Gastrocnemius medialis (tissue), 4 donors: ENCODE measurements around the gene FAH.

Source experiments
- POLR2A ChIP-seq, 2 donors: fragments of 450-650 bp; IDR thresholded peaks; one replicate each; pipeline ENCODE4 v1.6.1; 2017; ENCODE audit warnings: antibody characterized with exemption in 2 of 2, mild to moderate bottlenecking in 2 of 2, moderate library complexity in 2 of 2
- TF ChIP-seq, protein P1 (sequence below), 5 experiments: fragments of 450-650 bp in 3 of 5; fragments of 200-600 bp in 2 of 5; sonication (generic) in 2 of 5; IDR thresholded peaks in 4 of 5; conservative IDR thresholded peaks in 1 of 5; 1 replicate in 4 of 5; 2 replicates in 1 of 5; pipeline ENCODE4 v1.5.1; 2016 to 2019; ENCODE audit warnings: antibody characterized with exemption in 5 of 5, mild to moderate bottlenecking in 3 of 5, moderate library complexity in 3 of 5

DNA sequence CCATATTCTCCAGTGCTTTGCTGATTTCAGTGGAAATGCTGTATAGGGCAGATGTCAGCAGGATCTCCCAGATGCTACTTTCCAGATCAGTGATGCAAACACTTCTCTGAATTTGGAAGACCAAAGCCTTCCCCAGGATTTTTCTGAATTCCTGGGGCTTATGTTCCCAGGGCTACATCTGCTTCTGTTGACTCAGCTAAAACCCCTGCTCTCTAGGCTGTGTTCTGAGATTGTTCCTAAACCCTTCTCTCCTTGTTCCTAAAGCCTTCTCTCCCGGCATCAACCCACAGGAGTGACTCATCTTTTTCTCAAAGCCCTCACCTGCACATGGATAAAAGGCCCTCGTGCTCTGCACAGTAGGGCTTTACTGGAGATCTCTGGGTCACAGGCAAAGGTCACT, 35.5 kb downstream of the FAH start:
- TF ChIP-seq, protein P1, sequence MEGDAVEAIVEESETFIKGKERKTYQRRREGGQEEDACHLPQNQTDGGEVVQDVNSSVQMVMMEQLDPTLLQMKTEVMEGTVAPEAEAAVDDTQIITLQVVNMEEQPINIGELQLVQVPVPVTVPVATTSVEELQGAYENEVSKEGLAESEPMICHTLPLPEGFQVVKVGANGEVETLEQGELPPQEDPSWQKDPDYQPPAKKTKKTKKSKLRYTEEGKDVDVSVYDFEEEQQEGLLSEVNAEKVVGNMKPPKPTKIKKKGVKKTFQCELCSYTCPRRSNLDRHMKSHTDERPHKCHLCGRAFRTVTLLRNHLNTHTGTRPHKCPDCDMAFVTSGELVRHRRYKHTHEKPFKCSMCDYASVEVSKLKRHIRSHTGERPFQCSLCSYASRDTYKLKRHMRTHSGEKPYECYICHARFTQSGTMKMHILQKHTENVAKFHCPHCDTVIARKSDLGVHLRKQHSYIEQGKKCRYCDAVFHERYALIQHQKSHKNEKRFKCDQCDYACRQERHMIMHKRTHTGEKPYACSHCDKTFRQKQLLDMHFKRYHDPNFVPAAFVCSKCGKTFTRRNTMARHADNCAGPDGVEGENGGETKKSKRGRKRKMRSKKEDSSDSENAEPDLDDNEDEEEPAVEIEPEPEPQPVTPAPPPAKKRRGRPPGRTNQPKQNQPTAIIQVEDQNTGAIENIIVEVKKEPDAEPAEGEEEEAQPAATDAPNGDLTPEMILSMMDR (IDR thresholded peaks at IDR 0.05 in 4 of 5, conservative IDR thresholded peaks at IDR 0.05 in 1 of 5) = no peak
- TF ChIP-seq POLR2A (IDR thresholded peaks at IDR 0.05) = no peak
